GM12864 (cell line): ENCODE results near the gene CCDC85C.

Experiments used
- DNase-seq: peaks from one replicate; pipeline ENCODE4 v3.0.0-alpha.2; 2011; ENCODE audit warnings: low read depth
- H3K4me3 ChIP-seq: 2 replicates; pipeline ENCODE4 v1.5.1; 2011; ENCODE audit warnings: mild to moderate bottlenecking, low read depth, low read length, control low read depth
- TF ChIP-seq, protein P1 (sequence below): IDR thresholded peaks from 2 replicates; pipeline ENCODE4 v1.5.1; 2011; ENCODE audit warnings: low read depth, mild to moderate bottlenecking, moderate library complexity, low read length, control low read depth, inconsistent platforms; ENCODE audit errors: missing control alignments

CCDC85C gene

DNA sequence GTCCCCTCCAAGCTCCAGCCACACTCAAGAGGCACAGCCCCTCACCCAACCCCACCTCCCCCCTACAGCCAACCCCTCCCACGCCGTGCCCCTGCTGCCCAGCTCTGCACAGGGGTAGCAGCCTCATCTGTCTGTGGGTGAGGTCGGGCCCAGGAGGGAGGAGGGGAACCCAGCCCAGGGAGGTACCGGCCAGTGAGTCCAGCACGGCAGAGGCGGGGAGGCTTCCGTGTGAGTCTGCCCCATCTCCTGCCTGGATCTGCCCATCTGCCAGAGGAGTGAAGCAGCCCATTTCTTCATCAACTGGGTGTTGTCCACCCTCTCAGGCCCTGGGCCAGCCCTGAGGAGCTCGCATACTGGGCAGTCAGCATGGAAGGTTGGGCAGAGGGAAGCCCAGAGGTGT, 68.6 kb downstream of the CCDC85C start:
- TF ChIP-seq, protein P1, sequence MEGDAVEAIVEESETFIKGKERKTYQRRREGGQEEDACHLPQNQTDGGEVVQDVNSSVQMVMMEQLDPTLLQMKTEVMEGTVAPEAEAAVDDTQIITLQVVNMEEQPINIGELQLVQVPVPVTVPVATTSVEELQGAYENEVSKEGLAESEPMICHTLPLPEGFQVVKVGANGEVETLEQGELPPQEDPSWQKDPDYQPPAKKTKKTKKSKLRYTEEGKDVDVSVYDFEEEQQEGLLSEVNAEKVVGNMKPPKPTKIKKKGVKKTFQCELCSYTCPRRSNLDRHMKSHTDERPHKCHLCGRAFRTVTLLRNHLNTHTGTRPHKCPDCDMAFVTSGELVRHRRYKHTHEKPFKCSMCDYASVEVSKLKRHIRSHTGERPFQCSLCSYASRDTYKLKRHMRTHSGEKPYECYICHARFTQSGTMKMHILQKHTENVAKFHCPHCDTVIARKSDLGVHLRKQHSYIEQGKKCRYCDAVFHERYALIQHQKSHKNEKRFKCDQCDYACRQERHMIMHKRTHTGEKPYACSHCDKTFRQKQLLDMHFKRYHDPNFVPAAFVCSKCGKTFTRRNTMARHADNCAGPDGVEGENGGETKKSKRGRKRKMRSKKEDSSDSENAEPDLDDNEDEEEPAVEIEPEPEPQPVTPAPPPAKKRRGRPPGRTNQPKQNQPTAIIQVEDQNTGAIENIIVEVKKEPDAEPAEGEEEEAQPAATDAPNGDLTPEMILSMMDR = no peak
- DNase-seq = no peak
- H3K4me3 ChIP-seq = no peak overlapping the region

DNA sequence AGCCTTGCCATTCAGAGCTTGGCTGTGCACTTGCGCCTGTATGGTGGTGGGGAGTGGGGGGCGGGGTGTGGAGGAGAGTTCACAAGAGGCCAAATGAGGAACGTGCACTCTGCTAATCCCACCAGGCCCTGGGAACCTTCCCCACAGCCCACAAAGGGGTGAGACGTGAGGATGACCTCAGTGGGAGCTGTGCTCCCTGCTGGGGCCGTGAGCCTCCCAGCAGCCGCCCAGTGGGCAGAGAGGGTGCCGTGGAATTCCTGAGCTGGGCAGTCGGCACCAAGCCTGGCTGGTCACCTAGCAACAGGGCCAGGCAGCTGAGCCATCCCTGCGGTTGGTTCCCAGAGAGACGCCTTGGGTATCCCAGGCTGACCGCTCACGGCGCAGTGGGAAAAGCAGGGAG, 69.1 kb downstream of the CCDC85C start:
- no peak for DNase-seq
- TF ChIP-seq, protein P1 = no peak
- H3K4me3 ChIP-seq = no peak overlapping the region

DNA sequence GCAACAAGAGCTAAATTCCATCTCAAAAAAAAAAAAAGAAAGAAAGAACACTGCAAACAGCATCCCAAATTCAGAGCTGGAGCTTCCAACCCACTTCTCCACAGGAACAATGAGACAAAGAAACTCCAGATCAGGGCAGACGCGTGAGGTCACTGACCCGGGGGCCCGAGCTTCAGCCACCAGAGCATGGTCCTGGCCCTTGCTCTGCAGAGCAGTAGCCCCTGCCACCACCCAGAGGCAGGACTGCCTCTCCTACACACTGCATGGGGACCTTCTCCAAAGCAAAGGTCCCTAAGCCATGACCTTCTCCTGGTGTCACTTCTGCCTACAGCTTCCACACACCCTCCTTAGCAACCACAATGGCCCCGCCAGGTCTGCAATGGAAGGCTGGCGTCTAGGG, 69.7 kb downstream of the CCDC85C start:
- TF ChIP-seq, protein P1 = no peak
- no peak for DNase-seq
- no peak overlapping the region for H3K4me3 ChIP-seq

DNA sequence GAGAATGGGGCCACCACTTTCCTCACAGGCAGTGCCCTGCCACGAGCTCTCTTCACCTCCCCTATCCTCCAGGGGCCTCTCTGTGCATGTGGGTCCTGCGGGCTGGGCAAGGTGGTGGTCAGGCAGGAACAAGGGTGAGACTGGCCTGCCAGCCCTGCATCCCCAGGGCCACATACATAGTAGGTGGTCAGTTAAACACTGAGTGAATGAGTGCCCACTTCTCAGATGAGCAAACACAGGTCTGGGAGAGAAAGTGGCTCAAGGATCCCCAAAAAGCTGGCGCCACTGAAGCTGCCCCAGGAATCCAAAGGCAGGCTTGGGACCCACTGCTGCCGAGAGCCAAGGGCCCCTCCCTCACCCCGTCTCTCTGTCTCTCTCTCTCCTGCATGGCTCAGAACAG, 71.7 kb downstream of the CCDC85C start:
- no peak overlapping the region for H3K4me3 ChIP-seq
- TF ChIP-seq, protein P1 = no peak
- no peak for DNase-seq

DNA sequence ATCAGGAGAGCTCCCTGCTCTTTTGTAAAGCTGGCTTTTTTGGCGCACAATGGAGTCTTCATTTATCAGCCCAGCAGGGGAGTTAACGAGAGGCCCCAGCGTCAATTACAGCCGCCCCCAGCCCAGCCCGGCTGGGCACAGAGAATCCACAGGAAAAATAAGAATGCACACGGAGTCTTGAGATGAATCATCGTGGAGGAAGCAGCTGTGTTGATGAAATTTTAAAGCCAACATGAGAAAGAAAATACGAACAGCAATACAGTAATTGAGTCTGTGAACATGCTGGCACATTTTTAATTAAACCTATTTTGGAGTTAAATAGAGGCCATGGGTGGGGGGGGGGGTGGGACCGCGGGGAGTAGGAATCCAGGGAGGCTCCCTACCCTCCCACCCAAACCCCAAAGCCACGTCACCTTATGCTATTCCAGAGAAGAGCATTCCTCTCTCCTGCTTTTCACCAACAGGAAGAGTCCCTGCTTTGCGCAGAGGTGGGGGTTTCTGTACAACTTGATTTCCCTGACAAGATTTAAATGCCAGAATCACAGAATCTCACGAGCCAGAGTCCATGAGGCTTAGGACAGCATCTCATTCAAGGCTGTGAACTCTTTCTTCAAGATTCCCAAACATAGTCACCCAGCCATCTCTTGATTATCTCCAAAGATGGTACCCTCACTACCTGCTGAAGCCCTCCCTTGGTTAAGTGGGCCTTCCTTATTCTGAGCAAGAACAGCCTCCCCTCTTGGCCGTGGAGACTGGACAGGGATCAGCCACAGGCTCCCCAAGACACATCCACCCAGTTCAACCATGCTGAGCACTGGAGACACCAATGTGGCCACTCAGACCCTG, 72.5 kb downstream of the CCDC85C start:
- H3K4me3 ChIP-seq = no peak overlapping the region
- no peak for DNase-seq
- TF ChIP-seq, protein P1 = no peak

DNA sequence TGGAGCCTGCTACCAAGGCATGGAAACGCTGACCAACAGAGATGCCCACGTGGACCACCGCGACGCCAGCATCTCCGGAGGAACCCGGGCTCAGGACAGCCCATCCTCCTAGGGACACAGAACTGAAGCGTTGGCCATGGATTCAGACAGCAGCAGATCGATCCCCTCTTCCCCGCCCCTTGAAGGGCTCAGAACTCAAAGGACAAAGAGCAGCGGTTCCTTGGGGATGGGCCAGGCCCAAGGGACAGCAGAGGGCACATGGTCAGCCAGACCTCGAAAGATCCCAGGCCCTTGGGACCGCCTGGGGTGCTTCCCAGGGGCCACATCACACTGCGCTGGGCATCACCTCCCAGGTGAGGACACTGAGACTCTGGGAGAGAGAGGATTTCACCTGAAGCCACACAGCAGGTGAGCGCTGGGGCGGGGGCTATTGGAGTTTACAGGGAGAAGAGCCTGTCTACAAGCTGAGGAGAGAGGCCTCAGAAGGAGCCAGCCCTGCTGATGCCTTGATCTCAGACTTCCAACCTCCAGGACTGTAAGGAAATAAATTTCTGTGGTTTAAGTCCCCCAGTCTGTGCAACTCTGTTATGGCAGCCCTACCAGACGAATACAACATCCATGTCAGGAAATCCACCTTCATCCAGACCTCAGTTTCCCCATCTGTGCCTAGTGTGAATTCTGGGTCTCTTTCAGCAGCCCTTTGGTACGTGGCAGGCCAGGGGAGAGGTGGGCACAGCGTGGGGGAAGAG, 73.4 kb downstream of the CCDC85C start:
- TF ChIP-seq, protein P1 = no peak
- H3K4me3 ChIP-seq = no peak overlapping the region
- no peak for DNase-seq
